ENCODE data around the gene GDPD5. TPM values are rescaled to one million over a fixed set of nuclear protein-coding genes. Genes with fewer than 3 reads are reported as not detected.
A peak's percentile ranks its signal among the peaks of the same experiment; 100 is the strongest.

GDPD5 gene
- total RNA-seq, 3 donors from 2014 or later, result 3.0 to 7.7 (median 4.6) TPM

- TF ChIP-seq, protein P1, sequence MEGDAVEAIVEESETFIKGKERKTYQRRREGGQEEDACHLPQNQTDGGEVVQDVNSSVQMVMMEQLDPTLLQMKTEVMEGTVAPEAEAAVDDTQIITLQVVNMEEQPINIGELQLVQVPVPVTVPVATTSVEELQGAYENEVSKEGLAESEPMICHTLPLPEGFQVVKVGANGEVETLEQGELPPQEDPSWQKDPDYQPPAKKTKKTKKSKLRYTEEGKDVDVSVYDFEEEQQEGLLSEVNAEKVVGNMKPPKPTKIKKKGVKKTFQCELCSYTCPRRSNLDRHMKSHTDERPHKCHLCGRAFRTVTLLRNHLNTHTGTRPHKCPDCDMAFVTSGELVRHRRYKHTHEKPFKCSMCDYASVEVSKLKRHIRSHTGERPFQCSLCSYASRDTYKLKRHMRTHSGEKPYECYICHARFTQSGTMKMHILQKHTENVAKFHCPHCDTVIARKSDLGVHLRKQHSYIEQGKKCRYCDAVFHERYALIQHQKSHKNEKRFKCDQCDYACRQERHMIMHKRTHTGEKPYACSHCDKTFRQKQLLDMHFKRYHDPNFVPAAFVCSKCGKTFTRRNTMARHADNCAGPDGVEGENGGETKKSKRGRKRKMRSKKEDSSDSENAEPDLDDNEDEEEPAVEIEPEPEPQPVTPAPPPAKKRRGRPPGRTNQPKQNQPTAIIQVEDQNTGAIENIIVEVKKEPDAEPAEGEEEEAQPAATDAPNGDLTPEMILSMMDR (IDR thresholded peaks at IDR 0.05), result no peak
- DNase-seq, result no peak
- H3K4me1 ChIP-seq (ENCODE audit: low read depth), result peaks cover 12% of the 10 kb centered on the region
Observed at GRCh38 chr11:75555079-75555811, 29.5 kb upstream of the GDPD5 start.

GRCh38 chr11:75554258-75555022 lies 28.7 kb upstream of the GDPD5 start:
- H3K4me3 ChIP-seq, result no peak overlapping the region
- ATAC-seq (peak; percentile 74), DNase-seq (peak; percentile 71 to 88 (median 78))
- peaks cover 12% of the 10 kb centered on the region for H3K4me1 ChIP-seq (ENCODE audit: low read depth)
- TF ChIP-seq, protein P1 (IDR thresholded peaks at IDR 0.05), result no peak
- intact Hi-C loops (cut with DNase I, micrococcal nuclease), result no loop called here
- no peaks in the 10 kb centered on the region for H3K9me3 ChIP-seq
- no peaks in the 10 kb centered on the region for H3K36me3 ChIP-seq (ENCODE audit: low read depth)

More at GRCh38 chr11:75555079-75555811, 29.5 kb upstream of the GDPD5 start:
- H3K9me3 ChIP-seq, result no peaks in the 10 kb centered on the region
- intact Hi-C loops (cut with DNase I, micrococcal nuclease), result no loop called here
- ATAC-seq, result no peak
- H3K4me3 ChIP-seq, result no peak overlapping the region
- H3K36me3 ChIP-seq (ENCODE audit: low read depth), result no peaks in the 10 kb centered on the region

- Histone ChIP-seq H3K4me3 (no peak overlapping the region), H3K4me1 (ENCODE audit: low read depth) (peaks cover 11% of the 10 kb centered on the region), H3K9me3 (no peaks in the 10 kb centered on the region), H3K36me3 (ENCODE audit: low read depth) (no peaks in the 10 kb centered on the region)
- DNase-seq, result no peak
- no peak for ATAC-seq
- intact Hi-C loops (cut with DNase I, micrococcal nuclease), result no loop called here
- TF ChIP-seq, protein P1 (IDR thresholded peaks at IDR 0.05), result no peak
Observed at GRCh38 chr11:75553889-75554257, 28.1 kb upstream of the GDPD5 start.

DNA sequence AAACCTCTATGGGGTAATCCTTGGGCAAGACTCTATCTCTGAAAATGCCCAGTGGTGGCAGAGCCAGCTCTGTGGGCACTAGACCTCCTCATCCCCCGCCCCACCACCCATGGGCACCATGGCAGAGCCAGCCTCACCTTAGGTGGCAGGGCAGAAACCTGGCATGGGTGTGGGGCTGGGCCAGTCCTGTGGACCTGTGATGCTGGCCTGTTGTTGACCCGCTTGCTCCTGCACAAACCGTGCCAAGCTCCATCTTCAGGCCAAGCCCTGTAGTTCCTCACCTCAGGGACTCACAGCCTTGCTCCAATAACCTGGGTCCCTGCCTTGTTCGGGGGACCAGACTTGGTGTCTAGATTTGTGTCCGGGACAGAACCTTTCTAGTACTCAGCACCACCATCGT lies 27.4 kb upstream of the GDPD5 start:
- Histone ChIP-seq H3K4me3 (no peak overlapping the region), H3K4me1 (ENCODE audit: low read depth) (peaks cover 4% of the 10 kb centered on the region), H3K9me3 (no peaks in the 10 kb centered on the region), H3K36me3 (ENCODE audit: low read depth) (no peaks in the 10 kb centered on the region)
- DNase-seq (no peak), ATAC-seq (no peak)
- TF ChIP-seq, protein P1 (IDR thresholded peaks at IDR 0.05), result no peak
- intact Hi-C loops (cut with DNase I, micrococcal nuclease), result no loop called here

- Histone ChIP-seq H3K9me3 (no peaks in the 10 kb centered on the region), H3K4me3 (no peak overlapping the region), H3K36me3 (ENCODE audit: low read depth) (no peaks in the 10 kb centered on the region), H3K4me1 (ENCODE audit: low read depth) (no peaks in the 10 kb centered on the region)
- DNase-seq (no peak), ATAC-seq (no peak)
- TF ChIP-seq, protein P1 (IDR thresholded peaks at IDR 0.05), result no peak
- intact Hi-C loops (cut with DNase I, micrococcal nuclease), result no loop called here
Observed at GRCh38 chr11:75549370-75549958, 23.7 kb upstream of the GDPD5 start.
